ENCODE measurements around the gene ZKSCAN8. TPM values are rescaled to one million over a fixed set of nuclear protein-coding genes. Genes with fewer than 3 reads are reported as not detected.

The ZKSCAN8 gene
- total RNA-seq, 1 experiment from 2014 or later, result 20.7 TPM

DNA sequence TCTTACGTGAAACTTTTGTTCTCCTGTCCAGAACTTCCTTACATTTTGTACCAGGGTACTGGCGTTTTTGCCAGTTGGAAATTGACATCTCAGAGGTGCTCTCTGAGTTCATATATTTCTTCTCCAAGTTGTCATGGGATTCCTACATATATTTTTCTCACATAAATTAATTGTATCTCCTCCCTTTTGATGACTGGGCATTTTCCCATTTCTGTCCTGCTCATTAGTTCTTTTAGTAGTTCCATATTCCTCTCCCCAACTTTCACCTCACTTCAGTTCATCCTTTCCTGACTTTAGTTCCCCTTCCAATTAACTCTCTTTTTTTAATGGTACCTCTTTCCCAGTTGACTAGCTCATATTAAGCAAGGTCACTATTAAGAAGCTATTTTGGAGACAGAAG, 10.8 kb downstream of the ZKSCAN8 start:
- Histone ChIP-seq H3K36me3 (ENCODE audit: control insufficient read depth in 1 of 2, insufficient read depth in 2 of 2, low read length in 2 of 2) (peaks cover 65 to 74% of the 10 kb centered on the region in 2 experiments), H3K4me3 (replicated peaks in 1 of 2; ENCODE audit: low read depth in 1 of 2, low read length in 2 of 2) (no peak overlapping the region), H3K79me2 (ENCODE audit: insufficient read depth, low read length) (peaks cover 12% of the 10 kb centered on the region; the same call in 1 of the 2 replicates), H3K9ac (ENCODE audit: low read length) (no peak overlapping the region), H3K9me3 (ENCODE audit: control insufficient read depth in 1 of 2, insufficient read depth in 1 of 2, low read depth in 1 of 2, low read length in 2 of 2) (no peaks in the 10 kb centered on the region), H3K27ac (ENCODE audit: low read depth, low read length) (no peak overlapping the region), H3K4me1 (ENCODE audit: control insufficient read depth in 1 of 2, insufficient read depth in 2 of 2, low read length in 2 of 2) (no peaks in the 10 kb centered on the region), H3K4me2 (ENCODE audit: low read length) (no peak overlapping the region), H4K20me1 (ENCODE audit: insufficient read depth) (no peaks in the 10 kb centered on the region), H3K27me3 (ENCODE audit: insufficient read depth, low read length) (no peaks in the 10 kb centered on the region), H3K9me2 (ENCODE audit: insufficient read depth) (no peaks in the 10 kb centered on the region), H2AFZ (ENCODE audit: low read depth, low read length, poor library complexity, severe bottlenecking) (no peak overlapping the region)
- no peak for DNase-seq (ENCODE audit: low read depth, low spot score)
- ChIA-PET CTCF (no interaction called here), POLR2A (no interaction called here), RAD21 (ENCODE audit: low non-redundant PET in 1 of 2, low total read pairs in 2 of 2, uncharacterized antibody in 2 of 2, unreplicated experiment in 2 of 2) (no interaction called here)
- no peak for TF ChIP-seq ZNF274 (IDR thresholded peaks at IDR 0.05; ENCODE audit: low read depth, low read length)
- TF ChIP-seq, protein P1, sequence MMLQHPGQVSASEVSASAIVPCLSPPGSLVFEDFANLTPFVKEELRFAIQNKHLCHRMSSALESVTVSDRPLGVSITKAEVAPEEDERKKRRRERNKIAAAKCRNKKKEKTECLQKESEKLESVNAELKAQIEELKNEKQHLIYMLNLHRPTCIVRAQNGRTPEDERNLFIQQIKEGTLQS (IDR thresholded peaks at IDR 0.05), result no peak
- TF ChIP-seq POLR2AphosphoS5 (IDR thresholded peaks at IDR 0.05; ENCODE audit: low read depth, low read length), result no peak
- TF ChIP-seq, protein P2, sequence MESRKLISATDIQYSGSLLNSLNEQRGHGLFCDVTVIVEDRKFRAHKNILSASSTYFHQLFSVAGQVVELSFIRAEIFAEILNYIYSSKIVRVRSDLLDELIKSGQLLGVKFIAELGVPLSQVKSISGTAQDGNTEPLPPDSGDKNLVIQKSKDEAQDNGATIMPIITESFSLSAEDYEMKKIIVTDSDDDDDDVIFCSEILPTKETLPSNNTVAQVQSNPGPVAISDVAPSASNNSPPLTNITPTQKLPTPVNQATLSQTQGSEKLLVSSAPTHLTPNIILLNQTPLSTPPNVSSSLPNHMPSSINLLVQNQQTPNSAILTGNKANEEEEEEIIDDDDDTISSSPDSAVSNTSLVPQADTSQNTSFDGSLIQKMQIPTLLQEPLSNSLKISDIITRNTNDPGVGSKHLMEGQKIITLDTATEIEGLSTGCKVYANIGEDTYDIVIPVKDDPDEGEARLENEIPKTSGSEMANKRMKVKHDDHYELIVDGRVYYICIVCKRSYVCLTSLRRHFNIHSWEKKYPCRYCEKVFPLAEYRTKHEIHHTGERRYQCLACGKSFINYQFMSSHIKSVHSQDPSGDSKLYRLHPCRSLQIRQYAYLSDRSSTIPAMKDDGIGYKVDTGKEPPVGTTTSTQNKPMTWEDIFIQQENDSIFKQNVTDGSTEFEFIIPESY (IDR thresholded peaks at IDR 0.05; ENCODE audit: extremely low read depth, insufficient replicate concordance, low read length), result no peak
- no peak for TF ChIP-seq JUND (IDR thresholded peaks at IDR 0.05)
- no peak for TF ChIP-seq EZH2 (IDR thresholded peaks at IDR 0.05)
- TF ChIP-seq YY1 (IDR thresholded peaks at IDR 0.05; ENCODE audit: extremely low read depth, insufficient replicate concordance, low read depth, low read length), result no peak
- no peak for TF ChIP-seq POLR2A (IDR thresholded peaks at IDR 0.05; ENCODE audit: borderline replicate concordance, extremely low read depth, insufficient read depth, insufficient read length)
- TF ChIP-seq CEBPB (IDR thresholded peaks at IDR 0.05; ENCODE audit: low read depth), result no peak
- no peak for TF ChIP-seq EGR1 (IDR thresholded peaks at IDR 0.05; ENCODE audit: low read depth)
- no peak for TF ChIP-seq TCF7L2 (IDR thresholded peaks at IDR 0.05; ENCODE audit: borderline replicate concordance, extremely low read depth, insufficient read depth, insufficient read length)
- TF ChIP-seq SIN3A (IDR thresholded peaks at IDR 0.05; ENCODE audit: low read depth), result no peak
- TF ChIP-seq, protein P3, sequence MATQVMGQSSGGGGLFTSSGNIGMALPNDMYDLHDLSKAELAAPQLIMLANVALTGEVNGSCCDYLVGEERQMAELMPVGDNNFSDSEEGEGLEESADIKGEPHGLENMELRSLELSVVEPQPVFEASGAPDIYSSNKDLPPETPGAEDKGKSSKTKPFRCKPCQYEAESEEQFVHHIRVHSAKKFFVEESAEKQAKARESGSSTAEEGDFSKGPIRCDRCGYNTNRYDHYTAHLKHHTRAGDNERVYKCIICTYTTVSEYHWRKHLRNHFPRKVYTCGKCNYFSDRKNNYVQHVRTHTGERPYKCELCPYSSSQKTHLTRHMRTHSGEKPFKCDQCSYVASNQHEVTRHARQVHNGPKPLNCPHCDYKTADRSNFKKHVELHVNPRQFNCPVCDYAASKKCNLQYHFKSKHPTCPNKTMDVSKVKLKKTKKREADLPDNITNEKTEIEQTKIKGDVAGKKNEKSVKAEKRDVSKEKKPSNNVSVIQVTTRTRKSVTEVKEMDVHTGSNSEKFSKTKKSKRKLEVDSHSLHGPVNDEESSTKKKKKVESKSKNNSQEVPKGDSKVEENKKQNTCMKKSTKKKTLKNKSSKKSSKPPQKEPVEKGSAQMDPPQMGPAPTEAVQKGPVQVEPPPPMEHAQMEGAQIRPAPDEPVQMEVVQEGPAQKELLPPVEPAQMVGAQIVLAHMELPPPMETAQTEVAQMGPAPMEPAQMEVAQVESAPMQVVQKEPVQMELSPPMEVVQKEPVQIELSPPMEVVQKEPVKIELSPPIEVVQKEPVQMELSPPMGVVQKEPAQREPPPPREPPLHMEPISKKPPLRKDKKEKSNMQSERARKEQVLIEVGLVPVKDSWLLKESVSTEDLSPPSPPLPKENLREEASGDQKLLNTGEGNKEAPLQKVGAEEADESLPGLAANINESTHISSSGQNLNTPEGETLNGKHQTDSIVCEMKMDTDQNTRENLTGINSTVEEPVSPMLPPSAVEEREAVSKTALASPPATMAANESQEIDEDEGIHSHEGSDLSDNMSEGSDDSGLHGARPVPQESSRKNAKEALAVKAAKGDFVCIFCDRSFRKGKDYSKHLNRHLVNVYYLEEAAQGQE (IDR thresholded peaks at IDR 0.05; ENCODE audit: low read depth), result no peak
- TF ChIP-seq RAD21 (IDR thresholded peaks at IDR 0.05; ENCODE audit: low read depth), result no peak
- no peak for ATAC-seq
- no TSS peak for BruUV-seq (replicated peaks)
- intact Hi-C loops (cut with micrococcal nuclease), result no loop called here

All from HCT116 (cell line).